Upper lobe of left lung (tissue), 6 donors: Measurements from ENCODE around the gene TREM2. TPM values are rescaled to one million over a fixed set of nuclear protein-coding genes. Genes with fewer than 3 reads are reported as not detected.

Experiments
- ATAC-seq, 2 donors: fragments of 200-7000 bp; cut with Tn5 transposase; one replicate each; pipeline ENCODE4 v1.9.1; 2022; ENCODE audit warnings: mild to moderate bottlenecking in 2 of 2, moderate library complexity in 2 of 2; ENCODE audit not compliant: low FRiP score in 2 of 2
- DNase-seq, 2 donors: peaks; one replicate each; pipeline ENCODE4 v3.0.0-alpha.2; 2019 to 2020
- H3K27ac ChIP-seq, 4 donors: fragments of 200-600 bp; sonication (generic); one replicate each; pipeline ENCODE4 v1.5.1; 2016 to 2019
- H3K27me3 ChIP-seq, 4 donors: fragments of 200-600 bp; sonication (generic); one replicate each; pipeline ENCODE4 v1.5.1; 2017 to 2019
- H3K36me3 ChIP-seq, 4 donors: fragments of 200-600 bp; sonication (generic); one replicate each; pipeline ENCODE4 v1.5.1; 2016 to 2019
- H3K4me1 ChIP-seq, 4 donors: fragments of 200-600 bp; sonication (generic); one replicate each; pipeline ENCODE4 v1.5.1; 2018 to 2019
- H3K4me3 ChIP-seq, 4 donors: fragments of 200-600 bp; sonication (generic); one replicate each; pipeline ENCODE4 v1.5.1; 2017 to 2019; ENCODE audit warnings: mild to moderate bottlenecking in 2 of 4, moderate library complexity in 1 of 4
- H3K9me3 ChIP-seq, 4 donors: fragments of 200-600 bp; sonication (generic); one replicate each; pipeline ENCODE4 v1.5.1; 2018 to 2019
- CTCF ChIP-seq, 6 experiments: fragments of 450-650 bp in 4 of 6; fragments of 200-600 bp in 2 of 6; sonication (generic) in 2 of 6; IDR thresholded peaks; one replicate each; pipeline ENCODE4 v1.5.1; 2016 to 2019; ENCODE audit warnings: antibody characterized with exemption in 6 of 6
- EP300 ChIP-seq, 4 donors: sonication (generic); formaldehyde crosslinking; IDR thresholded peaks; one replicate each; pipeline ENCODE4 v1.5.1; 2017; ENCODE audit warnings: antibody characterized with exemption in 4 of 4, control low read depth in 2 of 4
- POLR2A ChIP-seq, 4 donors: fragments of 450-650 bp; IDR thresholded peaks; one replicate each; pipeline ENCODE4 v1.5.1; 2016 to 2017; ENCODE audit warnings: antibody characterized with exemption in 4 of 4, mild to moderate bottlenecking in 2 of 4
- POLR2AphosphoS5 ChIP-seq, 2 donors: sonication (generic); formaldehyde crosslinking; IDR thresholded peaks; one replicate each; pipeline ENCODE4 v1.5.1; 2017; ENCODE audit warnings: antibody characterized with exemption in 2 of 2
- WGBS, 2 donors: methylation state at CpG; one replicate each; pipeline ENCODE4 v1.1.5; 2017 to 2018; 5-methylcytosine and 5-hydroxymethylcytosine counted together
- total RNA-seq, 6 donors: library from RNA; depleted of rRNA in 4 of 6; stranded (reverse); fragments of >200 nt in 4 of 6; gene quantifications; one replicate each; pipeline versions ENCODE4 v1.1.0 to v1.2.1, GENCODE V29; 2016 to 2021
- donor health status: DM: no; HTN: no; CAD: no; lungs with moderate emphysema.
- donor health status: DM: no; HTN: yes; CAD: no; lungs with severe emphysema.

TREM2 gene
- total RNA-seq, 6 donors from 2014 or later = 6.5 to 66.6 (median 41.0) TPM

GRCh38 chr6:41201764-41202173 is 38.9 kb upstream of the TREM2 start:
- Histone ChIP-seq H3K4me3 (no peak overlapping the region), H3K27ac (peak overlapping the region; percentile 81 to 91 (median 85)), H3K27me3 (no peaks in the 10 kb centered on the region), H3K36me3 (no peaks in the 10 kb centered on the region), H3K9me3 (no peaks in the 10 kb centered on the region), H3K4me1 (peaks cover 0 to 16% (median 6%) of the 10 kb centered on the region in 4 donors)
- TF ChIP-seq POLR2AphosphoS5 (IDR thresholded peaks at IDR 0.05) (no peak), CTCF (IDR thresholded peaks at IDR 0.05) (no peak), POLR2A (IDR thresholded peaks at IDR 0.05) (no peak), EP300 (IDR thresholded peaks at IDR 0.05) (no peak)
- ATAC-seq (no peak), DNase-seq (no peak)
- 48 to 54% methylated on average over 8 of the region's 8 CpGs for WGBS, 2 donors

GRCh38 chr6:41200901-41201763 is 38.2 kb upstream of the TREM2 start, which contains the start of gene TREML2:
TSS of gene TREML2 (minus strand) at chr6:41201149. CDS start at chr6:41201008, 141 bp downstream.
- Histone ChIP-seq H3K27me3 (no peaks in the 10 kb centered on the region), H3K9me3 (no peaks in the 10 kb centered on the region), H3K36me3 (no peaks in the 10 kb centered on the region), H3K27ac (peak within 1 kb of the TSS; percentile 81 to 91 (median 85)), H3K4me3 (no peak within 1 kb of the TSS), H3K4me1 (peaks cover 0 to 16% (median 6%) of the 10 kb centered on the region in 4 donors)
- ATAC-seq (peak; percentile 34 to 48), DNase-seq (peak; percentile 37 to 57)
- no peak for TF ChIP-seq POLR2AphosphoS5 (IDR thresholded peaks at IDR 0.05)
- WGBS, 2 donors = 66 to 70% methylated on average over 6 to 12 of the region's 12 CpGs

- H3K9me3 ChIP-seq = no peaks in the 10 kb centered on the region
- no peaks in the 10 kb centered on the region for H3K36me3 ChIP-seq
- peak overlapping the region; percentile 81 to 91 (median 85) for H3K27ac ChIP-seq
- DNase-seq (peak in 1 of 2 donors; percentile 77), ATAC-seq (peak; percentile 56 to 73)
- no peaks in the 10 kb centered on the region for H3K27me3 ChIP-seq
- 39 to 59% methylated on average over 2 of the region's 2 CpGs for WGBS, 2 donors
- TF ChIP-seq CTCF (IDR thresholded peaks at IDR 0.05) (no peak), POLR2A (IDR thresholded peaks at IDR 0.05) (peak in 1 of 4 donors; percentile 22), POLR2AphosphoS5 (IDR thresholded peaks at IDR 0.05) (peak; percentile 63 to 77), EP300 (IDR thresholded peaks at IDR 0.05) (no peak)
- peaks cover 0 to 16% (median 6%) of the 10 kb centered on the region in 4 donors for H3K4me1 ChIP-seq
- no peak overlapping the region for H3K4me3 ChIP-seq
These were observed 37.5 kb upstream of the TREM2 start for GRCh38 chr6:41200296-41200900.

- Histone ChIP-seq H3K9me3 (no peaks in the 10 kb centered on the region), H3K36me3 (no peaks in the 10 kb centered on the region), H3K27me3 (no peaks in the 10 kb centered on the region), H3K4me1 (peaks cover 0 to 16% (median 6%) of the 10 kb centered on the region in 4 donors), H3K4me3 (no peak overlapping the region), H3K27ac (peak overlapping the region; percentile 81 to 91 (median 85))
- no peak for TF ChIP-seq POLR2AphosphoS5 (IDR thresholded peaks at IDR 0.05)
- TF ChIP-seq EP300 (IDR thresholded peaks at IDR 0.05) = no peak
- no peak for TF ChIP-seq POLR2A (IDR thresholded peaks at IDR 0.05)
- TF ChIP-seq CTCF (IDR thresholded peaks at IDR 0.05) = no peak
- no peak for DNase-seq
- ATAC-seq = peak in 1 of 2 donors; percentile 21
- whole genome bisulfite sequencing, 2 donors = 75 to 100% methylated on average over 1 of the region's 1 CpG
These were observed 36.8 kb upstream of the TREM2 start for GRCh38 chr6:41199552-41200246.

- H3K27me3 ChIP-seq = no peaks in the 10 kb centered on the region
- TF ChIP-seq POLR2AphosphoS5 (IDR thresholded peaks at IDR 0.05) = no peak
- WGBS, 2 donors = 85 to 87% methylated on average over 3 of the region's 3 CpGs
These were observed 34.3 kb upstream of the TREM2 start for GRCh38 chr6:41197234-41197633.

More at GRCh38 chr6:41197234-41197633, 34.3 kb upstream of the TREM2 start:
- H3K9me3 ChIP-seq = no peaks in the 10 kb centered on the region
- no peak for DNase-seq
- peaks cover 0 to 16% (median 6%) of the 10 kb centered on the region in 4 donors for H3K4me1 ChIP-seq
- ATAC-seq = no peak
- H3K27ac ChIP-seq = no peak overlapping the region
- no peaks in the 10 kb centered on the region for H3K36me3 ChIP-seq
- no peak overlapping the region for H3K4me3 ChIP-seq
